Upper lobe of left lung (tissue), 6 donors: ENCODE data around the gene ADCY2. TPM values are rescaled to one million over a fixed set of nuclear protein-coding genes. Genes with fewer than 3 reads are reported as not detected.

ENCODE experiments used
- ATAC-seq, 2 donors: fragments of 200-7000 bp; cut with Tn5 transposase; one replicate each; pipeline ENCODE4 v1.9.1; 2022; ENCODE audit warnings: mild to moderate bottlenecking in 2 of 2, moderate library complexity in 2 of 2; ENCODE audit not compliant: low FRiP score in 2 of 2
- DNase-seq, 2 donors: peaks; one replicate each; pipeline ENCODE4 v3.0.0-alpha.2; 2019 to 2020
- H3K27ac ChIP-seq, 4 donors: fragments of 200-600 bp; sonication (generic); one replicate each; pipeline ENCODE4 v1.5.1; 2016 to 2019
- H3K27me3 ChIP-seq, 4 donors: fragments of 200-600 bp; sonication (generic); one replicate each; pipeline ENCODE4 v1.5.1; 2017 to 2019
- H3K36me3 ChIP-seq, 4 donors: fragments of 200-600 bp; sonication (generic); one replicate each; pipeline ENCODE4 v1.5.1; 2016 to 2019
- H3K4me1 ChIP-seq, 4 donors: fragments of 200-600 bp; sonication (generic); one replicate each; pipeline ENCODE4 v1.5.1; 2018 to 2019
- H3K4me3 ChIP-seq, 4 donors: fragments of 200-600 bp; sonication (generic); one replicate each; pipeline ENCODE4 v1.5.1; 2017 to 2019; ENCODE audit warnings: mild to moderate bottlenecking in 2 of 4, moderate library complexity in 1 of 4
- H3K9me3 ChIP-seq, 4 donors: fragments of 200-600 bp; sonication (generic); one replicate each; pipeline ENCODE4 v1.5.1; 2018 to 2019
- EP300 ChIP-seq, 4 donors: sonication (generic); formaldehyde crosslinking; IDR thresholded peaks; one replicate each; pipeline ENCODE4 v1.5.1; 2017; ENCODE audit warnings: antibody characterized with exemption in 4 of 4, control low read depth in 2 of 4
- POLR2A ChIP-seq, 4 donors: fragments of 450-650 bp; IDR thresholded peaks; one replicate each; pipeline ENCODE4 v1.5.1; 2016 to 2017; ENCODE audit warnings: antibody characterized with exemption in 4 of 4, mild to moderate bottlenecking in 2 of 4
- POLR2AphosphoS5 ChIP-seq, 2 donors: sonication (generic); formaldehyde crosslinking; IDR thresholded peaks; one replicate each; pipeline ENCODE4 v1.5.1; 2017; ENCODE audit warnings: antibody characterized with exemption in 2 of 2
- WGBS, 2 donors: methylation state at CpG; one replicate each; pipeline ENCODE4 v1.1.5; 2017 to 2018; 5-methylcytosine and 5-hydroxymethylcytosine counted together
- total RNA-seq, 6 donors: library from RNA; depleted of rRNA in 4 of 6; stranded (reverse); fragments of >200 nt in 4 of 6; gene quantifications; one replicate each; pipeline versions ENCODE4 v1.1.0 to v1.2.1, GENCODE V29; 2016 to 2021
- TF ChIP-seq, protein P1 (sequence below), 6 experiments: fragments of 450-650 bp in 4 of 6; fragments of 200-600 bp in 2 of 6; sonication (generic) in 2 of 6; IDR thresholded peaks; one replicate each; pipeline ENCODE4 v1.5.1; 2016 to 2019; ENCODE audit warnings: antibody characterized with exemption in 6 of 6
- donor health status: DM: no; HTN: no; CAD: no; lungs with moderate emphysema.
- donor health status: DM: no; HTN: yes; CAD: no; lungs with severe emphysema.

The ADCY2 gene
- total RNA-seq, 6 donors from 2014 or later: 0.20 to 2.4 (median 0.46) TPM; not detected in 1

DNA sequence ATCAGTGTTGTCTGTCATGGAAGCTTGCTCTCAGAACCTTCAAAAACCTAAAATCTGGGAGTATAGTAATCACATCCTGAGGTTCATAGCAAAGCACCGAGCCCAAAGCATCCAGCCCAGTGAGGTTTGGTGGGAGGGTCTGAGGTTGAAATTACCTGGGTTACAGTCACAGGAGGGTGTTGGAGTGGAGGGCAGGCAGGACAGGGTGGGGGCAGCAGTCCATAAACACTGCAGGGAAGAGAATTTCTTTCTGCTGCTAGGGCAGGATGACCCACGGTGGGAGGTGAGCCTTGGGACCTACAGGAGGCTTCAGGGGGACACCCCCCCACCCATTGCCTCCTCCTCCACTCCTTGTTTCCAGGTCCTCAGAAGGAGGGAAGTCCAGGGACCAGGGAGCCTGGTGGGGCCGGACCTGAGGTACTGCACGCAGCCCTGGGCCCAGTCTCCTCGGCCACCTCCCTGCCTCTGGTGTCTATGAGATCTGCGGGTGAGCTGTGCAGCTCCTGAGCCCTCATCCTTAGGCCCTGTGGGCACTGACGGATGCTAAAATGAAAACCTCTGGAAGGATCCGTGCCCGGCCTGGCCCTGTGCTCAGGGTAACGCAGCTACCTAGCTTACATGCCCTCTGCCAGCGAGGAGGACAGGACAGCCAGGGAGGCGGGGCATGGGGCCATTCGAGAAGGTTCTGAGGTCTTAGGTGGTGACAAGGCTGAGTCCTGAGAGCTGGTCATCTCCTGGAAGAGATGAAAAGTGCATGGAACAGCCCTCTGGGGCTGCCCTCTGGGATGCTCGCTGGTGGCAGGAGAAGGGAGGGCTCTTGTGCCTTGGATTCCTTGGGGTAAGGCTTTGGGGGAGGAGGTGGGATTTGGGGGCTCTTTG, 1.8 kb upstream of the ADCY2 start:
- no peaks in the 10 kb centered on the region for H3K36me3 ChIP-seq
- H3K27ac ChIP-seq: no peak overlapping the region
- peak in 1 of 2 donors; percentile 53 for DNase-seq
- H3K27me3 ChIP-seq: peaks cover 0 to 20% (median 11%) of the 10 kb centered on the region in 4 donors
- H3K4me1 ChIP-seq: peaks cover 0 to 16% (median 3%) of the 10 kb centered on the region in 4 donors
- WGBS, 2 donors: 76 to 85% methylated on average over 4 to 14 of the region's 14 CpGs
- H3K9me3 ChIP-seq: no peaks in the 10 kb centered on the region
- H3K4me3 ChIP-seq: no peak overlapping the region
- no peak for TF ChIP-seq POLR2A (IDR thresholded peaks at IDR 0.05)
- no peak for TF ChIP-seq EP300 (IDR thresholded peaks at IDR 0.05)
- ATAC-seq: peak in 1 of 2 donors; percentile 30

DNA sequence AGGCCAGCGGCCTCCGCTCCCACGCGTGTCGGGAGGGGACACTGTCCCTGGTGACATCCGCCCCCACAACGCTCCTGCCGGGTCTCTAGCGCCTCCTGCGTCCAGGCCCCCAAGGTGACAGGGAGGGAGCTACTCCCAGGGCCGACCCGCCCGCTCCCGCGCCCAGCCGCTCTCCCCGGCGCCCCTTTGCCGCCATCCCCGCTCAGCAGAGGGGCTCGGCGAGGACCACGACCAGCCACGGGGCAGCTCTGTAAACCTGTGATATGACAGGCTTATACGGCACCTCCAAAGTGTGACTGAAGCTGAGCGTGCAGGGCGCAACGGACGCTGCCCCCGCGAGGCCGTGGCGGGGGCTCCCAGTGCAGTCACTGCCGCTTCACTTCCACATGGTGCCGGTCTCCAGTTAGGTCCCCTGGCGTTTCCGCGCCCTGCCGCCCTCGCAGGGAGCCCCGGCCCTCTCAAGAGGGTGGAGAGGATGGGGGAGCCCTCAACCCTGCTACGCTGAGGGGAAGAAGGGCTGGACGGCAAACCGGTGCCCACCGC, 978 bp upstream of the ADCY2 start:
- H3K9me3 ChIP-seq: no peaks in the 10 kb centered on the region
- H3K36me3 ChIP-seq: no peaks in the 10 kb centered on the region
- WGBS, 2 donors: 0 to 13% methylated on average over 6 to 18 of the region's 45 CpGs
- ATAC-seq (peak; percentile 32 to 44), DNase-seq (peak in 1 of 2 donors; percentile 82)
- H3K4me3 ChIP-seq: peak overlapping the region in 2 of 4 donors; percentile 25 to 40
- H3K4me1 ChIP-seq: peaks cover 0 to 16% (median 3%) of the 10 kb centered on the region in 4 donors
- H3K27me3 ChIP-seq: peaks cover 0 to 20% (median 11%) of the 10 kb centered on the region in 4 donors
- TF ChIP-seq POLR2A (IDR thresholded peaks at IDR 0.05) (no peak), POLR2AphosphoS5 (IDR thresholded peaks at IDR 0.05) (no peak), EP300 (IDR thresholded peaks at IDR 0.05) (no peak)
- TF ChIP-seq, protein P1, sequence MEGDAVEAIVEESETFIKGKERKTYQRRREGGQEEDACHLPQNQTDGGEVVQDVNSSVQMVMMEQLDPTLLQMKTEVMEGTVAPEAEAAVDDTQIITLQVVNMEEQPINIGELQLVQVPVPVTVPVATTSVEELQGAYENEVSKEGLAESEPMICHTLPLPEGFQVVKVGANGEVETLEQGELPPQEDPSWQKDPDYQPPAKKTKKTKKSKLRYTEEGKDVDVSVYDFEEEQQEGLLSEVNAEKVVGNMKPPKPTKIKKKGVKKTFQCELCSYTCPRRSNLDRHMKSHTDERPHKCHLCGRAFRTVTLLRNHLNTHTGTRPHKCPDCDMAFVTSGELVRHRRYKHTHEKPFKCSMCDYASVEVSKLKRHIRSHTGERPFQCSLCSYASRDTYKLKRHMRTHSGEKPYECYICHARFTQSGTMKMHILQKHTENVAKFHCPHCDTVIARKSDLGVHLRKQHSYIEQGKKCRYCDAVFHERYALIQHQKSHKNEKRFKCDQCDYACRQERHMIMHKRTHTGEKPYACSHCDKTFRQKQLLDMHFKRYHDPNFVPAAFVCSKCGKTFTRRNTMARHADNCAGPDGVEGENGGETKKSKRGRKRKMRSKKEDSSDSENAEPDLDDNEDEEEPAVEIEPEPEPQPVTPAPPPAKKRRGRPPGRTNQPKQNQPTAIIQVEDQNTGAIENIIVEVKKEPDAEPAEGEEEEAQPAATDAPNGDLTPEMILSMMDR (IDR thresholded peaks at IDR 0.05): no peak
- H3K27ac ChIP-seq: no peak overlapping the region

DNA sequence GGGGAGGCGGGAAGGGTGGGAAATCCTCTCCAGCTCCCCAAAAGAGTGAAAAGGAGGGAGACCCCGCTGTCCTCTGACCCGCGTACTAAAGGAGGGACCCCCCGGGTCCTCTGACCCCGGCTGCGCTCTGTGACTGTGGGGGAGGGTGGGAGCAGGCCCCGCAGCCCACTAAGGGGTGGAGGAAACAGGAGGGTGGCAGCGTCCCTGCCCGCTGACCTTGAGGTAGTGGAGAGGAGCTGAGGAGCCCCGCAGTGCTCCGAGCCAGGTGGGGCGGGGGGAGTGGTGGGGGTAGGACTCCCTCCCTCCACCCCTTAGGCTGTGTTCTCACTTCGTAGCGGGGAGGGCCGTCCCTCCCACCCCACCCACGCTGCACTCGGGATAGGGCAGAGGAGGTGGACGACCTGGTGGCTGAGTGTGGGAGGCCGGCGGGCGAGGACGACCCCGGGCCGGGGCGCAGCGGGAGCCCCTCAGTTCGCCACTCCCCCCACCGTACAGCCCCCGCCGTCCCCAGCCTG, 449 bp upstream of the ADCY2 start:
- Histone ChIP-seq H3K4me1 (peaks cover 0 to 16% (median 3%) of the 10 kb centered on the region in 4 donors), H3K27me3 (peaks cover 0 to 20% (median 11%) of the 10 kb centered on the region in 4 donors), H3K36me3 (no peaks in the 10 kb centered on the region), H3K4me3 (peak overlapping the region in 3 of 4 donors; percentile 25 to 40 (median 27)), H3K27ac (no peak overlapping the region), H3K9me3 (no peaks in the 10 kb centered on the region)
- WGBS, 2 donors: 0 to 2% methylated on average over 1 to 24 of the region's 31 CpGs
- peak in 1 of 2 donors; percentile 64 for ATAC-seq
- TF ChIP-seq, protein P1 (IDR thresholded peaks at IDR 0.05): no peak
- no peak for TF ChIP-seq EP300 (IDR thresholded peaks at IDR 0.05)
- DNase-seq: peak in 1 of 2 donors; percentile 71

DNA sequence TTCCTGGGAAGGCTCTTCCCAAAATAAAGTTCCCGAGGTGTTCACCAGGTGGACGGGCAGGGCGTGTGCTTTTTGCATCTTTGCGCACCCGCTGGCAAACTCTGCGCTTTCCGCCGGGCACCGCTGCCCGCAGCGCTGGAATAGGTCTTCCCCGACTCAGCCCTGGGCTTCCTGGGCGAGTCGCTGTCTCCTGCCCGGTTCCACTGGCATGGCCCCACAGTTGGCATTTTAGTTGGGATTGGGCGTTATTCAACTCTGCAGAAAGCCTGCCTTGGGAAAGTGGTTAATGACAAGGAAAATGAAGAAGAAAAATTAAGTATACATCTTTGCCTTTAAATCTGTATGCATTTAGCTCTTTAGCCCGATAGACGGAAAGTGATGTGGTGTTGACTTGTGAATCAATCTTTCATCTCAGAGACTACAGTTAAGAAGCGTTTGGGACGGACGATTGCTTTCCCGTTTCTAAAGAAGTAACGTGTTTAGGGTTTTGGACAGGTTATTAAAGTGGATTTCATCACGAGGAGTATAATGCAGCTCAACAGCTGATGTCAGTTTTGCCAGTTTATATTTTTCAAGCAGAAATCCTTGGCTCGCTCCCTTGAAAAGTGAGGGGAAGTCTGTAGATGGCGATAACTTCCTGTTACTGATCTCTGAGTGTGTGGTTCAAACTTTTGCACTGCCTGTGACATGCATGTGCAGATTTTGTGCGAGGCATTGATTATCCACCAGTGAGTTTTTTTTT, 946 bp downstream of the ADCY2 start:
- H3K27me3 ChIP-seq: peaks cover 0 to 20% (median 11%) of the 10 kb centered on the region in 4 donors
- 4% methylated on average over 20 to 27 of the region's 27 CpGs for WGBS, 2 donors

More for the DNA sequence above, 946 bp downstream of the ADCY2 start:
- Histone ChIP-seq H3K4me3 (peak overlapping the region in 3 of 4 donors; percentile 36 to 48 (median 42)), H3K36me3 (no peaks in the 10 kb centered on the region), H3K9me3 (no peaks in the 10 kb centered on the region), H3K27ac (no peak overlapping the region), H3K4me1 (peaks cover 0 to 16% (median 3%) of the 10 kb centered on the region in 4 donors)
- peak in 1 of 2 donors; percentile 58 for DNase-seq
- ATAC-seq: peak in 1 of 2 donors; percentile 27
- TF ChIP-seq, protein P1 (IDR thresholded peaks at IDR 0.05): no peak
- TF ChIP-seq POLR2AphosphoS5 (IDR thresholded peaks at IDR 0.05) (no peak), POLR2A (IDR thresholded peaks at IDR 0.05) (no peak), EP300 (IDR thresholded peaks at IDR 0.05) (no peak)
